ENCODE data around the gene TMEM196. TPM values are rescaled to one million over a fixed set of nuclear protein-coding genes. Genes with fewer than 3 reads are reported as not detected.

The TMEM196 gene
- total and polyA plus RNA-seq, 2 donors (not counting 1 experiment from before 2014, with no cell fraction given): not detected

DNA sequence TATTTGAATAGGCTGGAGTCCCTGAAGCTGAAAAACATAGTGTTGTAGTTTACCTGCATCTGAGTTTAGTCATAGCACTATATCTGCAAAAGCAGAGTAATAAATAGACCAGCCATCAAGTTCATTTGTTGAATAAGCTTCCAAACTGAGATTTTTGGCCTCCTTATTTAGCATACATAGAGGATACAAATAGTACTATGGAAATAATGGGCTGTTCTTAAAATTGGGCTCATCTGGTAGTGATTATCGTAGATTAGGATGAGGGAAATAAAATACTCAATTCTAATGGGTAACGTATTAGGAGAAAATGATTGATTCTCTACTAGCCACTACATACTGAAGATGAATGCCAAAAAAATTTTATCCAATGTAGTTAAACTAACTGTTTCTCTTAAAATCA, 41.4 kb upstream of the TMEM196 start:
- Mint-ChIP-seq H3K4me3 (no peak overlapping the region), H3K9me3 (ENCODE audit: insufficient read depth) (no peaks in the 10 kb centered on the region), H3K27me3 (peaks cover 4% of the 10 kb centered on the region), H3K4me1 (no peaks in the 10 kb centered on the region), H3K27ac (no peak overlapping the region)
- WGBS (ENCODE audit: insufficient coverage): no CpG with 5 or more reads among the region's 2 CpGs
- Histone ChIP-seq H3K9me3 (ENCODE audit: control extremely low read depth in 1 of 3, control insufficient read depth in 2 of 3, insufficient read depth in 1 of 3, low read length in 2 of 3) (no peaks in the 10 kb centered on the region), H3K27me3 (replicated peaks in 1 of 4; ENCODE audit: control extremely low read depth in 1 of 4, control insufficient read depth in 3 of 4, insufficient read depth in 4 of 4, low read length in 3 of 4) (no peaks in the 10 kb centered on the region), H3K4me1 (ENCODE audit: control insufficient read depth in 2 of 2, insufficient read depth in 2 of 2, low read length in 2 of 2) (no peaks in the 10 kb centered on the region), H3K4me2 (replicated peaks; ENCODE audit: low read depth, low read length, poor library complexity, severe bottlenecking) (no peak overlapping the region), H3K36me3 (replicated peaks in 1 of 2; ENCODE audit: control extremely low read depth in 1 of 2, control insufficient read depth in 1 of 2, extremely low read depth in 1 of 2, insufficient read depth in 2 of 2, low read length in 1 of 2) (no peaks in the 10 kb centered on the region), H4K20me1 (ENCODE audit: control insufficient read depth, insufficient read depth, low read length, poor library complexity, severe bottlenecking) (no peaks in the 10 kb centered on the region), H3K79me2 (ENCODE audit: control insufficient read depth, insufficient read depth, low read length) (no peaks in the 10 kb centered on the region), H3K27ac (ENCODE audit: low read length in 2 of 2) (no peak overlapping the region), H2AFZ (ENCODE audit: insufficient read depth, low read depth, low read length, poor library complexity, severe bottlenecking) (no peak overlapping the region), H3K4me3 (ENCODE audit: control extremely low read depth in 1 of 5, extremely low read depth in 1 of 5, insufficient read depth in 1 of 5, low read depth in 2 of 5, low read length in 4 of 5) (no peak overlapping the region), H3K9ac (ENCODE audit: low read length) (no peak overlapping the region)
- CTCF ChIA-PET: no interaction called here
- no peak for ATAC-seq (ENCODE audit: low read depth)
- intact Hi-C loops (cut with micrococcal nuclease): no loop called here
- no peak for DNase-seq
- POLR2A ChIA-PET: no interaction called here
- TF ChIP-seq, protein P1, sequence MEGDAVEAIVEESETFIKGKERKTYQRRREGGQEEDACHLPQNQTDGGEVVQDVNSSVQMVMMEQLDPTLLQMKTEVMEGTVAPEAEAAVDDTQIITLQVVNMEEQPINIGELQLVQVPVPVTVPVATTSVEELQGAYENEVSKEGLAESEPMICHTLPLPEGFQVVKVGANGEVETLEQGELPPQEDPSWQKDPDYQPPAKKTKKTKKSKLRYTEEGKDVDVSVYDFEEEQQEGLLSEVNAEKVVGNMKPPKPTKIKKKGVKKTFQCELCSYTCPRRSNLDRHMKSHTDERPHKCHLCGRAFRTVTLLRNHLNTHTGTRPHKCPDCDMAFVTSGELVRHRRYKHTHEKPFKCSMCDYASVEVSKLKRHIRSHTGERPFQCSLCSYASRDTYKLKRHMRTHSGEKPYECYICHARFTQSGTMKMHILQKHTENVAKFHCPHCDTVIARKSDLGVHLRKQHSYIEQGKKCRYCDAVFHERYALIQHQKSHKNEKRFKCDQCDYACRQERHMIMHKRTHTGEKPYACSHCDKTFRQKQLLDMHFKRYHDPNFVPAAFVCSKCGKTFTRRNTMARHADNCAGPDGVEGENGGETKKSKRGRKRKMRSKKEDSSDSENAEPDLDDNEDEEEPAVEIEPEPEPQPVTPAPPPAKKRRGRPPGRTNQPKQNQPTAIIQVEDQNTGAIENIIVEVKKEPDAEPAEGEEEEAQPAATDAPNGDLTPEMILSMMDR (IDR thresholded peaks at IDR 0.05): no peak
- TF ChIP-seq EZH2 (IDR thresholded peaks at IDR 0.05; ENCODE audit: borderline replicate concordance, insufficient read depth, low read depth, low read length, poor library complexity, severe bottlenecking): no peak

DNA sequence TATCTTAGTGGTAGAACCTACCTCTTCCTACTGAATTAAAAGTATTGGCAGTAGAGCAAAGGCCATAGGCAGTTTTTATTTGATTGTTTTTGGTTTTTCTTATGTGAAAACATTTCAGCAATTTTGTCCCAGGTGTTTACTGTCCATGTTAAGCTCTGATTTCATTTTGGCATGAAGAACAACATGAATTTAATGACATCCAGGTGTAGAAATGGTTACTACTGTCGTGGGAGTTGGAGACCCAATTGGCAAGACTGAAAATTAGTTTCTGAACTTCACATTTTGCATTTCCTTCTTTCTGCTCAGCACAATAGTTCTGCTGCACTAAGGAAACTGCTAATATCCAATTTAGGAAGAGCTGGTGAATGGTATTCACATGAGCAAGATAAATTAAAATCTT, 38.0 kb upstream of the TMEM196 start:
- ATAC-seq (ENCODE audit: low read depth): no peak

More for the DNA sequence above, 38.0 kb upstream of the TMEM196 start:
- DNase-seq: no peak
- Histone ChIP-seq H2AFZ (ENCODE audit: insufficient read depth, low read depth, low read length, poor library complexity, severe bottlenecking) (no peak overlapping the region), H3K79me2 (ENCODE audit: control insufficient read depth, insufficient read depth, low read length) (no peaks in the 10 kb centered on the region), H3K4me3 (ENCODE audit: control extremely low read depth in 1 of 5, extremely low read depth in 1 of 5, insufficient read depth in 1 of 5, low read depth in 2 of 5, low read length in 4 of 5) (no peak overlapping the region), H4K20me1 (ENCODE audit: control insufficient read depth, insufficient read depth, low read length, poor library complexity, severe bottlenecking) (no peaks in the 10 kb centered on the region), H3K27ac (ENCODE audit: low read length in 2 of 2) (no peak overlapping the region), H3K27me3 (replicated peaks in 1 of 4; ENCODE audit: control extremely low read depth in 1 of 4, control insufficient read depth in 3 of 4, insufficient read depth in 4 of 4, low read length in 3 of 4) (no peaks in the 10 kb centered on the region), H3K4me2 (replicated peaks; ENCODE audit: low read depth, low read length, poor library complexity, severe bottlenecking) (no peak overlapping the region), H3K36me3 (replicated peaks in 1 of 2; ENCODE audit: control extremely low read depth in 1 of 2, control insufficient read depth in 1 of 2, extremely low read depth in 1 of 2, insufficient read depth in 2 of 2, low read length in 1 of 2) (no peaks in the 10 kb centered on the region), H3K9ac (ENCODE audit: low read length) (no peak overlapping the region), H3K4me1 (ENCODE audit: control insufficient read depth in 2 of 2, insufficient read depth in 2 of 2, low read length in 2 of 2) (no peaks in the 10 kb centered on the region), H3K9me3 (ENCODE audit: control extremely low read depth in 1 of 3, control insufficient read depth in 2 of 3, insufficient read depth in 1 of 3, low read length in 2 of 3) (no peaks in the 10 kb centered on the region)
- CTCF ChIA-PET: no interaction called here
- POLR2A ChIA-PET: no interaction called here
- TF ChIP-seq, protein P1 (IDR thresholded peaks at IDR 0.05): no peak
- TF ChIP-seq EZH2 (IDR thresholded peaks at IDR 0.05; ENCODE audit: borderline replicate concordance, insufficient read depth, low read depth, low read length, poor library complexity, severe bottlenecking): no peak
- H3K27me3 Mint-ChIP-seq: peaks cover 4% of the 10 kb centered on the region
- WGBS (ENCODE audit: insufficient coverage): no CpG with 5 or more reads among the region's 1 CpG
- H3K4me3 Mint-ChIP-seq: no peak overlapping the region
- H3K4me1 Mint-ChIP-seq: no peaks in the 10 kb centered on the region
- no peak overlapping the region for H3K27ac Mint-ChIP-seq
- no peaks in the 10 kb centered on the region for H3K9me3 Mint-ChIP-seq (ENCODE audit: insufficient read depth)
- intact Hi-C loops (cut with micrococcal nuclease): no loop called here
